GM19351 (cell line): ENCODE measurements around the gene PTPRN2.
"Not testable (repeated sequence)": the region's sequence is repeated elsewhere in the genome, so short reads cannot be mapped to it uniquely, and the experiment has no call there.

Experiments
- ATAC-seq: cut with Tn5 transposase; IDR thresholded peaks from one replicate; pipeline ENCODE4 v1.9.1; 2021; ENCODE audit warnings: mild to moderate bottlenecking, moderate library complexity; ENCODE audit not compliant: unreplicated experiment

Gene PTPRN2

GRCh38 chr7:158357898-158358821 is 229.5 kb downstream of the PTPRN2 start:
- no peak for ATAC-seq

- ATAC-seq: no peak
Measured at GRCh38 chr7:158357106-158357897, 230.3 kb downstream of the PTPRN2 start.

GRCh38 chr7:158356454-158356853 is 231.2 kb downstream of the PTPRN2 start:
- ATAC-seq: no peak

- ATAC-seq: no peak
Measured at GRCh38 chr7:158355456-158356065, 232.1 kb downstream of the PTPRN2 start.

GRCh38 chr7:158354861-158355260 is 232.8 kb downstream of the PTPRN2 start:
- ATAC-seq: no peak

- ATAC-seq: no peak
Measured at GRCh38 chr7:158353606-158354570, 233.7 kb downstream of the PTPRN2 start.

- ATAC-seq: not testable (repeated sequence)
Measured at GRCh38 chr7:158351899-158352729, 235.5 kb downstream of the PTPRN2 start.

- ATAC-seq: no peak
Measured at GRCh38 chr7:158351481-158351880, 236.1 kb downstream of the PTPRN2 start.

- no peak for ATAC-seq
Measured at GRCh38 chr7:158351051-158351450, 236.6 kb downstream of the PTPRN2 start.

- ATAC-seq: no peak
Measured at GRCh38 chr7:158350166-158350900, 237.3 kb downstream of the PTPRN2 start.

GRCh38 chr7:158348446-158348845 is 239.2 kb downstream of the PTPRN2 start:
- ATAC-seq: no peak

- ATAC-seq: not testable (repeated sequence)
Measured at GRCh38 chr7:158348039-158348438, 239.6 kb downstream of the PTPRN2 start.

GRCh38 chr7:158345731-158346130 is 241.9 kb downstream of the PTPRN2 start:
- ATAC-seq: no peak

- no peak for ATAC-seq
Measured at GRCh38 chr7:158344706-158345300, 242.8 kb downstream of the PTPRN2 start.

- no peak for ATAC-seq
Measured at GRCh38 chr7:158343936-158344455, 243.6 kb downstream of the PTPRN2 start.

- no peak for ATAC-seq
Measured at GRCh38 chr7:158343526-158343925, 244.1 kb downstream of the PTPRN2 start.

- ATAC-seq: not testable (repeated sequence)
Measured at GRCh38 chr7:158341097-158341496, 246.5 kb downstream of the PTPRN2 start.

- not testable (repeated sequence) for ATAC-seq
Measured at GRCh38 chr7:158336952-158337351, 250.7 kb downstream of the PTPRN2 start.
